Loucy (cell line): ENCODE results near the gene KLRC1.
A peak's percentile ranks its signal among the peaks of the same experiment; 100 is the strongest.

Experiments used
- H2AFZ ChIP-seq: fragments of 200-600 bp; sonication (generic); 2 replicates; pipeline ENCODE4 v1.6.0; 2016; ENCODE audit warnings: antibody characterized with exemption, mild to moderate bottlenecking, low read length, moderate library complexity
- H3F3A ChIP-seq: fragments of 200-600 bp; 2 replicates; pipeline ENCODE4 v1.6.0; 2016; ENCODE audit warnings: antibody characterized with exemption, low read depth, mild to moderate bottlenecking
- H3K27me3 ChIP-seq: fragments of 200-600 bp; sonication (generic); 2 replicates; pipeline ENCODE4 v1.6.1; 2014; ENCODE audit warnings: low read length, mild to moderate bottlenecking; ENCODE audit not compliant: insufficient read depth, poor library complexity, severe bottlenecking
- H3K36me3 ChIP-seq: fragments of 200-600 bp; sonication (generic); 2 replicates; pipeline ENCODE4 v1.6.1; 2016; ENCODE audit warnings: low read length; ENCODE audit not compliant: insufficient read depth
- H3K4me1 ChIP-seq: fragments of 200-600 bp; sonication (generic); 2 replicates; pipeline ENCODE4 v1.5.1; 2014; ENCODE audit warnings: low read length, mild to moderate bottlenecking; ENCODE audit not compliant: insufficient read depth, poor library complexity, severe bottlenecking
- H3K4me2 ChIP-seq: fragments of 200-600 bp; sonication (generic); 2 replicates; pipeline ENCODE4 v1.6.0; 2014; ENCODE audit warnings: antibody characterized with exemption, low read length, low read depth, mild to moderate bottlenecking; ENCODE audit not compliant: poor library complexity, severe bottlenecking
- H3K4me3 ChIP-seq: fragments of 200-600 bp; sonication (generic); 2 replicates; pipeline ENCODE4 v1.5.1; 2014; ENCODE audit warnings: low read length, mild to moderate bottlenecking, mixed read lengths; ENCODE audit not compliant: poor library complexity, severe bottlenecking
- H3K79me2 ChIP-seq: fragments of 200-600 bp; sonication (generic); 2 replicates; pipeline ENCODE4 v1.6.1; 2014; ENCODE audit warnings: low read length; ENCODE audit not compliant: insufficient read depth
- H3K9ac ChIP-seq: fragments of 200-600 bp; sonication (generic); 2 replicates; pipeline ENCODE4 v1.6.0; 2014; ENCODE audit warnings: mild to moderate bottlenecking, low read depth, low read length, moderate library complexity; ENCODE audit not compliant: poor library complexity, severe bottlenecking
- H3K9me2 ChIP-seq: fragments of 200-600 bp; sonication (generic); replicated peaks from 2 replicates; pipeline ENCODE4 v1.6.1; 2016; ENCODE audit warnings: low read depth, low read length, mixed read lengths
- H3K9me3 ChIP-seq: fragments of 200-600 bp; sonication (generic); 2 replicates; pipeline ENCODE4 v1.6.1; 2014; ENCODE audit warnings: mild to moderate bottlenecking, antibody characterized with exemption, low read length, low read depth; ENCODE audit not compliant: insufficient read depth
- H4K20me1 ChIP-seq: fragments of 200-600 bp; sonication (generic); 2 replicates; pipeline ENCODE4 v1.6.0; 2014; ENCODE audit warnings: antibody characterized with exemption, low read length, mild to moderate bottlenecking; ENCODE audit not compliant: insufficient read depth, poor library complexity, severe bottlenecking
- CTCF ChIP-seq: fragments of 200-600 bp; sonication (generic); conservative IDR thresholded peaks from 2 replicates; pipeline ENCODE4 v1.5.1; 2014; ENCODE audit warnings: mild to moderate bottlenecking, antibody characterized with exemption, low read length
- EZH2phosphoT487 ChIP-seq: fragments of 200-600 bp; IDR thresholded peaks from 2 replicates; pipeline ENCODE4 v1.6.1; 2018; ENCODE audit warnings: antibody characterized with exemption, mild to moderate bottlenecking, moderate library complexity, borderline replicate concordance

KLRC1 gene

DNA sequence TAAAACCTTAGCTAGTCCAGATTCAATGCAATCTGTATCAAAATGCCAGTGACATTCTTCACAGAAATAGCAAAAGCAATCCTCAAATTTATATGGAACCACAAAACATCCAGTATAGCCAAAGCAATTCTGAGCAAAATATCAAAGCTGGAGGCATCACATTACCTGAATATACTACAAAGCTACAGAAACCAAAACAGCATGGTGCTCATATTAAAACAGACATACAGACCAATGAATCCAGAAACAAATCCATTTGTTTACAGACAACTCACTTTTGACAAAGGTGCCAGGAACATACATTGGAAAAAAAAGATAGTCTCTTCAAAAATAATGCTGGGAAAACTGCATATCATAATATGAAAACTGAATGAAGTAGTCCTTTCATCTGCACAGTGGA, 48.4 kb downstream of the KLRC1 start:
- TF ChIP-seq EZH2phosphoT487 (no peak), CTCF (no peak)
- H3K9ac ChIP-seq = no peak overlapping the region
- no peaks in the 10 kb centered on the region for H4K20me1 ChIP-seq
- no peaks in the 10 kb centered on the region for H3K9me3 ChIP-seq
- H2AFZ ChIP-seq = no peak overlapping the region
- H3K36me3 ChIP-seq = no peaks in the 10 kb centered on the region
- no peak overlapping the region for H3K4me2 ChIP-seq
- no peak overlapping the region for H3K4me3 ChIP-seq
- H3K9me2 ChIP-seq = no peaks in the 10 kb centered on the region
- peaks cover 6% of the 10 kb centered on the region for H3K4me1 ChIP-seq
- H3K27me3 ChIP-seq = no peaks in the 10 kb centered on the region
- H3F3A ChIP-seq = no peaks in the 10 kb centered on the region
- H3K79me2 ChIP-seq = no peaks in the 10 kb centered on the region

DNA sequence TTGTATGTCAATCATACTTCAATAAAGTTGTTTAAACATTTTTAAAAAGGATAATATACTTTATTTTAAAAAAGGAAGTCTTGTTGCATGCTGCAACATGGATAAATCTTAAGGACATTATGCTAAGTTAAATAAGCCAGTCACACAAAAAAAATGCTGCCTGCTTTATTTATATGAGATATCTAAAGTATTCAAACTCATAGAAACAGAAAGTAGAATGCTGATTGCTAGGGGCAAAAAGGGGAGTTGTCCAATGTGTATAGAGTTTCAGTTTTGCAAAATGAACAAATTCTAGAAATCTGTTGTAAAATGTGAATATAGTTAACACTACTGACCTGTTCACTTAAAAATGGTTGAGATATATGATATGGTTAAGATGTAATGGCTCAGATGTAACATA, 52.3 kb downstream of the KLRC1 start:
- Histone ChIP-seq H3K4me1 (peaks cover 20% of the 10 kb centered on the region), H3K4me2 (peak overlapping the region; percentile 10), H3K4me3 (no peak overlapping the region), H3K9me3 (no peaks in the 10 kb centered on the region), H3F3A (no peaks in the 10 kb centered on the region), H3K27me3 (no peaks in the 10 kb centered on the region), H3K79me2 (no peaks in the 10 kb centered on the region), H3K9me2 (no peaks in the 10 kb centered on the region), H3K36me3 (no peaks in the 10 kb centered on the region), H4K20me1 (no peaks in the 10 kb centered on the region), H3K9ac (no peak overlapping the region), H2AFZ (no peak overlapping the region; the same call in 1 of the 2 replicates)
- TF ChIP-seq EZH2phosphoT487 = no peak
- no peak for TF ChIP-seq CTCF

GRCh38 chr12:10398168-10398567, 55.0 kb downstream of the KLRC1 start:
- no peaks in the 10 kb centered on the region for H3K79me2 ChIP-seq
- H3K9ac ChIP-seq = no peak overlapping the region
- H3K4me2 ChIP-seq = peak overlapping the region; percentile 25

More at GRCh38 chr12:10398168-10398567, 55.0 kb downstream of the KLRC1 start:
- Histone ChIP-seq H3K36me3 (no peaks in the 10 kb centered on the region), H3F3A (no peaks in the 10 kb centered on the region), H3K4me3 (no peak overlapping the region), H2AFZ (no peak overlapping the region), H3K9me3 (no peaks in the 10 kb centered on the region), H3K4me1 (peaks cover 36% of the 10 kb centered on the region), H3K27me3 (no peaks in the 10 kb centered on the region), H3K9me2 (no peaks in the 10 kb centered on the region), H4K20me1 (no peaks in the 10 kb centered on the region)
- TF ChIP-seq EZH2phosphoT487 = no peak
- no peak for TF ChIP-seq CTCF
